Measurements from ENCODE around the gene SPON1.
A peak's percentile ranks its signal among the peaks of the same experiment; 100 is the strongest.
"Not testable (repeated sequence)": the region's sequence is repeated elsewhere in the genome, so short reads cannot be mapped to it uniquely, and the experiment has no call there.

SPON1 gene

DNA sequence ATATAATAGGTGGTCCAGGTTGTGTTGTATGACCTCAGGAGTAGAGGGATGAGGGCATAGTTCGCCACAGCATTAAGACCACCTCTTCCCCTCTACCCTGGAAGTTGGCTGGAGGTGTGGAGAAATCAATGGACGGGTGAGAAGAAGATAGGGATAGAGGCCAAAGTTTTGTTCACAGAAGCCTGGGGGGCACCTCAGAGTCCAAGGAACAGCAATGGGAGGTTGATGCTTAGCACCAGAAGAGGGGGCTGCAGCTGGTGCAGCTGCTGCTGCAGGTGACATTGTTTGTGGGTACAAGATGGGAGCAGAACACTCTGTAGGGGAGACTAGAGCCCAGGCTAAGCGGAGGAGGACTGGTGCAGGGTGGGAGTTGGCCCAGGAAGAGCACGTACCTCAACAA, 31.2 kb upstream of the SPON1 start:
- DNase-seq (ENCODE audit: low read depth) = no peak
- H3K4me3 ChIP-seq (ENCODE audit: low read length) = no peak overlapping the region
- TF ChIP-seq, protein P1, sequence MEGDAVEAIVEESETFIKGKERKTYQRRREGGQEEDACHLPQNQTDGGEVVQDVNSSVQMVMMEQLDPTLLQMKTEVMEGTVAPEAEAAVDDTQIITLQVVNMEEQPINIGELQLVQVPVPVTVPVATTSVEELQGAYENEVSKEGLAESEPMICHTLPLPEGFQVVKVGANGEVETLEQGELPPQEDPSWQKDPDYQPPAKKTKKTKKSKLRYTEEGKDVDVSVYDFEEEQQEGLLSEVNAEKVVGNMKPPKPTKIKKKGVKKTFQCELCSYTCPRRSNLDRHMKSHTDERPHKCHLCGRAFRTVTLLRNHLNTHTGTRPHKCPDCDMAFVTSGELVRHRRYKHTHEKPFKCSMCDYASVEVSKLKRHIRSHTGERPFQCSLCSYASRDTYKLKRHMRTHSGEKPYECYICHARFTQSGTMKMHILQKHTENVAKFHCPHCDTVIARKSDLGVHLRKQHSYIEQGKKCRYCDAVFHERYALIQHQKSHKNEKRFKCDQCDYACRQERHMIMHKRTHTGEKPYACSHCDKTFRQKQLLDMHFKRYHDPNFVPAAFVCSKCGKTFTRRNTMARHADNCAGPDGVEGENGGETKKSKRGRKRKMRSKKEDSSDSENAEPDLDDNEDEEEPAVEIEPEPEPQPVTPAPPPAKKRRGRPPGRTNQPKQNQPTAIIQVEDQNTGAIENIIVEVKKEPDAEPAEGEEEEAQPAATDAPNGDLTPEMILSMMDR (IDR thresholded peaks at IDR 0.05; ENCODE audit: insufficient read depth, low read depth, low read length, missing control alignments) = no peak

- DNase-seq (ENCODE audit: low read depth) = not testable (repeated sequence)
Observed at GRCh38 chr11:13937154-13937553, 25.4 kb upstream of the SPON1 start.

DNA sequence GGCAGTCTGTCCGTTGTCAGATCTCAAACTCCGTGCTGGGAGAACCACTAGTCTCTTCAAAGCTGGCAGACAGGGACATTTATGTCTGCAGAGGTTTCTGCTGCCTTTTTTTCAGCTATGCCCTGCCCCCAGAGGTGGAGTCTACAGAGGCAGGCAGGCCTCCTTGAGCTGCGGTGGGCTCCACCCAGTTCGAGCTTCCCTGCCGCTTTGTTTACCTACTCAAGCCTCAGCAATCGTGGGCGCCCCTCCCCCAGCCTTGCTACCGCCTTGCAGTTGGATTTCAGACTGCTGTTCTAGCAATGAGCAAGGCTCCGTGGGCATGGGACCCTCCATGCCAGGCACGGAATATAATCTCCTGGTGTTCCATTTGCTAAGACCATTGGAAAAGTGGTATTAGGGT, 23.7 kb upstream of the SPON1 start:
- not testable (repeated sequence) for H3K4me3 ChIP-seq (ENCODE audit: low read length); DNase-seq (ENCODE audit: low read depth)

More at GRCh38 chr11:13937154-13937553, 25.4 kb upstream of the SPON1 start:
- not testable (repeated sequence) for H3K4me3 ChIP-seq (ENCODE audit: low read length)

DNA sequence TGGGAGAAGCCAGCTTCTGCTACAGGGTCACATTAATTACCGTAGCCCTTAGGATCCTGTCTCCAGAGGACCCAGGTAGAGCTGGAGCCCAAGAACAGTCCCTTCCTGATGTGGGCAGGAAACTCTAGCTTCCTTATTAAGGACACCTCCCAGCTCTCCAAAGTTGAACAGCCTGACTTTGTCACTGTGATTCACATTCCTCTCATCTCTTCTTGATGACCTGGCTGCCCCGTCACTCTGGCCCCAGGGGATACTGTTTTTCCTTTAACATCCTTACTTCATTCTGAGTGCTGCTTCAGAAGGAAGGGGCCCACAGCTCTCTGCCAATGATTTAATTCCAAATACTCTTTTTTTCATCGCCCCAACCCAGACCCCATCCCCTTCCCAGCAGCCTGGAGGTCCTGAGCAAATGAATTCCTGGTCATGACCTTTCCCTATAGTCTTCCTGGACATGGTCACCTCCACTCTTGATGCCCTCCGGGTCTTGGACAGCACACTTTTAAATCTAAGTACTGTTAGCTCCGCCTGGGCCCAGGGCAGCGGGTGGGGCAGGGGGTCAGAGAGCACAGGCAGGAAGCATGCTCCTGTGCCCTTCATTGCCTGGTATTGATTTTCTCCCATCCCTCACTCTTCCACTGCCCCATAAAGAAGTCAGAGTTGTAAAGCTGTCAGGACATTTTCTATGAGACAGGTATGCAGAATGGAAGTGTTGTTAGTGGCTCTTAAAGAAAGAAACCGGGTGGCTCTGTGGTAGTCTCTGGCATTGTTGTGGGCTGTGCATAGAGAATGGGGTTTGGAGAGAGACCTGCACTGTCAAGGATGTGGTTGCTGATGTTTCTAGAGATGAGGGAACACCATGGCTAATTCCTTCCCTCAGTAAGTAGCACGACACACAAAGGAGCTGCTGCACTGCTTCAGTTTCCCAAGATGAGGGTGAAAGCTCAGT, 22.3 kb upstream of the SPON1 start:
- no peak overlapping the region for H3K4me3 ChIP-seq (ENCODE audit: low read length)
- TF ChIP-seq, protein P1 (IDR thresholded peaks at IDR 0.05; ENCODE audit: insufficient read depth, low read depth, low read length, missing control alignments) = no peak
- DNase-seq (ENCODE audit: low read depth) = peak; percentile 86

- H3K4me3 ChIP-seq (ENCODE audit: low read length) = no peak overlapping the region
- TF ChIP-seq, protein P1 (IDR thresholded peaks at IDR 0.05; ENCODE audit: insufficient read depth, low read depth, low read length, missing control alignments) = no peak
- DNase-seq (ENCODE audit: low read depth) = no peak
Observed at GRCh38 chr11:13940907-13941256, 21.6 kb upstream of the SPON1 start.

DNA sequence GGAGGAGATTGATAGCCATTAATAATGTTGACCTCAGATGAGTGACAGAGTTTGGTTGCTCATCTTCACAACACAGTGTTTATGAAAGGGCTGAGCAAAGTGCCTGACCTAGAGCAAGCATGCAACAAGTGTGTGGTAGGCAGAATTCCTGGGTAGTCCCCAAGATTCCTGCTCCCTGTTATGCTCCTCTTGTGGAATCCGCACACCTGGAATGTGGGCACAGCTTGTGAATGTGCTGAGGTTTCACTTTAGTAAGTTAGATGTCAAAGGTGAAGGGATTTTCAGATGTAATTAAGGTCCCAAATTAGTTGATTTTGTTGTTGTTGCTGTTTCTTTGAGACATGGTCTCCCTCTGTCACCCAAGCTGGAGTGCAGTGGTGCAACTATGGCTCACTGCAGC, 20.7 kb upstream of the SPON1 start:
- TF ChIP-seq, protein P1 (IDR thresholded peaks at IDR 0.05; ENCODE audit: insufficient read depth, low read depth, low read length, missing control alignments) = no peak
- H3K4me3 ChIP-seq (ENCODE audit: low read length) = no peak overlapping the region
- no peak for DNase-seq (ENCODE audit: low read depth)

- H3K4me3 ChIP-seq (ENCODE audit: low read length) = no peak overlapping the region
- DNase-seq (ENCODE audit: low read depth) = no peak
- TF ChIP-seq, protein P1 (IDR thresholded peaks at IDR 0.05; ENCODE audit: insufficient read depth, low read depth, low read length, missing control alignments) = no peak
Observed at GRCh38 chr11:13942378-13942777, 20.1 kb upstream of the SPON1 start.

DNA sequence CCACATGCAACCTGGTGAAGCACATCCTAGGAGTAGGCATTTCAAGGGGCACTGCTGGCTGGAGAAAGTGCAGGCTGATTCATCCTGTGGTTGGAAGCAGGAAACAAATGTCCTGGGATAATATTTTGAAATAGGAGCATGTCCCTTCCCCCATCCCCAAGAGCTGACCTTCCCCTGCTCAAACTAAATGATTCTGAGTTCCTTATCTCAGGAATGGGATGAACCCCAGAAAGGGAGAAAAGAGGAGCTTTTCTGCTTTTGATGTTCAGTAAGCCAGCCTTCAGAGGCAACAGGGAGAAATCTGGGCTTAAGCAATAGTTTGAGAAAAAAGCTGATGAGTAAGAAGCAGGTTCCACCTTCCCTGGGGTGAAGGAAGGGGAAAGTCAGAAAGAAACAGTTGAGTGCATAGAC, 19.5 kb upstream of the SPON1 start:
- TF ChIP-seq, protein P1 (IDR thresholded peaks at IDR 0.05; ENCODE audit: insufficient read depth, low read depth, low read length, missing control alignments) = no peak
- DNase-seq (ENCODE audit: low read depth) = peak; percentile 79
- no peak overlapping the region for H3K4me3 ChIP-seq (ENCODE audit: low read length)

Measured in epithelial cell of esophagus (primary cell).